HG03460 (cell line): ENCODE measurements around the gene RABGEF1.
"Not testable (repeated sequence)": the region's sequence is repeated elsewhere in the genome, so short reads cannot be mapped to it uniquely, and the experiment has no call there.

Source experiments
- ATAC-seq: cut with Tn5 transposase; IDR thresholded peaks from one replicate; pipeline ENCODE4 v1.9.1; 2021; ENCODE audit not compliant: unreplicated experiment

RABGEF1 gene

GRCh38 chr7:66763633-66764355 is 23.3 kb downstream of the RABGEF1 start:
- not testable (repeated sequence) for ATAC-seq

- not testable (repeated sequence) for ATAC-seq
Observed at GRCh38 chr7:66764905-66765304, 24.4 kb downstream of the RABGEF1 start.

DNA sequence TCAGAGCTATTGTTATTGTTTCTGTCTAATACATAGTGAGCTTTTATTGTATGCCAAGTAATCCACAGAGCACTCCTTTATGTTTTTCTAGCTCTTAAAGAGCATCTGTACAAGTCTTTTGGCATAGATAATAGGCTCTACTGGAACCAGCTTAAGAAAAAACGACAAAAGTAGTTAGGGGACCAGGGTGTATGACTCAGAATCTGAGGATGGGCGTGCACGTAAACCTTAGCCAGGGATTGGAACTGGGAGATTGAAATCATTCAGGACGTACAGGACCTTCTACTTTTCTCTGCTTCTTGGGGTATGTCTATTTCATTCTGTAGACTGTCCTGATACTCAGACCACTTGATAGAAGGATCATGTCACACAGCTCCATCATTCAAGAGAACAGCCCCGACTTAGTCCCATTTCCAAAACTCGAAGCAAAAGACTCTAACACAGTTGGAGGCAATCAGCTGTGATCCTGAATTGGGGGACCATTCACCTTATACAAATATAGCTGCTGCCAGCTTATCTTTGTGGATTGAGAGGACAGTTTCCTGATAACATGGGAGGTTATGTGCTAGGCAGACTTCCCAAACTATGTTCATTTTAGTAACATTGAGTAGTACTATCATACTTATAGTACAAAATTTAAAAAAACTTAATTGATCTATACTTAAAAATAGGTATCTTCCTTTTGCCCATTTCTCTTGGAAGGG is 24.9 kb downstream of the RABGEF1 start:
- not testable (repeated sequence) for ATAC-seq

- ATAC-seq: no peak
Observed at GRCh38 chr7:66766041-66766440, 25.5 kb downstream of the RABGEF1 start.

- ATAC-seq: not testable (repeated sequence)
Observed at GRCh38 chr7:66767486-66767885, 27.0 kb downstream of the RABGEF1 start.

- no peak for ATAC-seq
Observed at GRCh38 chr7:66768865-66769832, 28.6 kb downstream of the RABGEF1 start.

DNA sequence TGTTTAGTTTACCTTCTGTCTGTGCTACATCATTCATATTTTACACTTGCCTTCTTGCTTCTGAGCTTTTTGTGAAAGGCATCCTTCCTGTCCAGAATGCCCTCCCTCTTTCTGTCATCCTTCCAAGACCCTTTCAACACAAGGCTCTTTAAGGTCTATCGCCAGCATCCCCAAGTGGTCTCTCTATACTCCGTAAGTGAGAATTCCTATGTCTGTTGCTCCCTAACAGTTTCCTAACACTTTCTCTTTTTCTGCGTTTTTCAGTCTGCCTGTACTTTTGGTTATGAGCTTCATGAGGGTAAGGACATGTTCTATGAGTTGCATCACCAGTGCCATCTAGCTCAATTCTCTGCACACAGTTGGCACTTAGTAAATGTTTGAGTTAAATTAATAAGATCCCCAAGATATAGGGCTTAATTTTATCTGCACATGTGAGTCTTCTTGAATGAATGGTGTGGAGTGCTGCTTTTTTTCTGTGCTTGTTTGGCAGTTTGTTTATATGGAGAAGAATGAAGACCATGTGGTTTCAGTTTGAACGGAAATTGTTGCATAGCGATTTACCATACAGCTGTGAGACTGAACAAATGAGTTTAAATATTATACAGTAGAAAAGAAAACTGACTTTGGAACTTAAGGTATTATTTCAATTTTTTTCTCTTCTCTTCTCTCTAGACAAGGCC is 29.4 kb downstream of the RABGEF1 start:
- ATAC-seq: no peak

- no peak for ATAC-seq
Observed at GRCh38 chr7:66771795-66772194, 31.3 kb downstream of the RABGEF1 start.

DNA sequence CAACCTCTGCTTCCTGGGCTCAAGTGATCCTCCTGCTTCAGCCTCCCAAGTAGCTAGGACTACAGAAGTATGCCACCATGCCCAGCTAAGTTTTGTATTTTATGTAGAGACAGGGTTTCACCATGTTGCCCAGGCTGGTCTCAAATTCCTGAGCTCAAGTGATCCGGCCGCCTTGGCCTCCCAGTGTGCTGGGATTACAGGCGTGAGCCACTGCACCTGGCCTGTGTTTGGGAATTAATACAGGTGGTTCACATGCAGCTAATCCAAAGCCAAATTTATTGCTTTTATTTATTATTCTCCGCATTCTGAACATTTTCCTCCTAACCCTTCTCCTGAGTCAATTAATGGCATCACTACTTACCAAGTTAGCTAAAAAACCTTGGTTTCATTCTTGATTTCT is 33.2 kb downstream of the RABGEF1 start:
- not testable (repeated sequence) for ATAC-seq

GRCh38 chr7:66776383-66776782 is 35.9 kb downstream of the RABGEF1 start:
- ATAC-seq: not testable (repeated sequence)

- ATAC-seq: no peak
Observed at GRCh38 chr7:66776800-66777442, 36.4 kb downstream of the RABGEF1 start.

DNA sequence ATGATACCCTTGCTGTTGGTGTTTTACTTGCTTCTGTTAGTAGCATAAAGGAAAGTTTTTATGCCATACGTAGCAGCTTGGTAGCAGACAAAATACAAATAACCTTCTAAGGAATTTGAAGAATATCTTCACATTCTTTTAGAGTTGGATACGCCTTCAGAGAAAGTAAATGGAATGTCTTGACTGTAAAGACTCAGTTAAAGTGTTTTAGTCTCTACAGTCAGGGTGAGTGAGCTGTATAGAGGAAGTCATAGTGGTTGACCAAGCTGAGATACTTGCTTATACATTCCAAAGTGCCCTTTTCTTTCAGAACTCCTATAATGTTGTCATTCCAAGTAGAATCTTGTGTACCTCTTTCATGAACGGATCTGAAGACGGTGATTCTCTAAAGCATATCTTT is 37.7 kb downstream of the RABGEF1 start:
- ATAC-seq: no peak

GRCh38 chr7:66779669-66780409 is 39.3 kb downstream of the RABGEF1 start:
- ATAC-seq: no peak

GRCh38 chr7:66781408-66782090 is 41.0 kb downstream of the RABGEF1 start:
- no peak for ATAC-seq

- not testable (repeated sequence) for ATAC-seq
Observed at GRCh38 chr7:66782875-66783274, 42.3 kb downstream of the RABGEF1 start.

DNA sequence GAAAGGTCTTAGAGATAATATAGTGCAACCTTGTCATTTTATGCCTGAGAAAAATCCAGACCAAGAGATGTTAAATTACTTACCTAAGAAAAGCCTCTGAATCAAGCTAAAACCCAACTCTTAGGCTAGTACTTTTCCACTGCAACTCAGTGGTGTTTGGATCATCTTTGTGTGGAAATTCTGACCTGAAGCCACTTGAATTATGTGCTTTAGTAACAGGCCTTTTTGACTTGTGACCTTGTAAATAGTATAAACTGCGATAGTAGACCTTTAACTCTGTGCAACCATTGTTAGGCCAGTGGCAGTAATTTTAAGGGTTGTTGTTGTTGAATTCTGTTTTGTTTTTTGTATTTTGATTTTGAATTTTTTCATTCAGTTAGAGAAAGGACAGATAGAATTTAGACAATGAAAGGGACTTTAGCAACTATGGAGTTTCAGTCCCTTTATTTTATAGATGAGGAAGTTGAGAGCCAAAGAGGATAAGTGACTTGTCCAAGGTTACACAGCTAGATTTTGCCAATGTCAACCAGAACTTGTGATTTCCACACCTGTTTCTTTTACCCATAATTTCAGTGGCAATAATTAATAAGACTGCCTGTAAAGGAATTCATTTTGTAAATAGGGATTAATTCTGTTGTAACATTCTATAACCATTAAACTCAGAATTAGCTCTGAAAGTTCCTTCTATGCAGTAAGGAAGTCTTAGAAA is 43.5 kb downstream of the RABGEF1 start:
- not testable (repeated sequence) for ATAC-seq

DNA sequence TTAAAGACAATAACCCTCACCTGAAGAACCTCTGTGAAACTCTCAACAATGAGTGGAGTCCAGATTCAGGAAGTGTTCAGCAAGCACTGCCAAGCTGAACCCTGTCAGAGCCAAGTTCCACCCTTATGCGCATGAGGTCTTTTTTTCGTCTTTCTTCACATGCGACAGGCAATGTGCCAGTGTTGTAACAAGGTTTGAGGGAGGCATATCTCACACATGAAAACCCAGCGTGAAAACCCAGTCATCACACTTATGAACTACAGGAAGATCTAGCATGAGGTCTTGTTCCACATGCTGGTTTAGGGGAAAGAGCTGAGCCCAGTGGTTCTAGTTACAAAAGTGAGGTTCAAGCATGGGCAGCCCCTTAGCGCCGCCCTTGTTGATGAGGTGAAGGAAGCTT is 49.7 kb downstream of the RABGEF1 start:
- ATAC-seq: no peak

DNA sequence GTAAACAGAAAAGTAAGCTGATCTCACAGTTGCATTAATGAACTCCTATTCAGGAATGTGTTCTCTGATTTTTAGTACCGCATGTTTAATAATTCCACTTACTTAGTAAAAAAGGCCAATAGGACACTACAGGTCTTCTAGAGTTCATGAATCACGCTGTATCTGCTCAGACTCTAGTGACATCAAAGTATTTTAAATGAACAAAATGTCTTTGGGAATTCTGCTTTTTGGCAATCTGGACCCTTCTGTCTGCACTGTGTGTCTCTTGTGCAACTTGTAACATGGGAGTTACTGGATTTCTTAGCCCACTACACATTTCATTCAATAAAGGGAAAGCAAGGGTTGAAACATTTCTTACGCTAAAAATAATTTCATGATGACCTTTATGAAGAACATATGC is 50.2 kb downstream of the RABGEF1 start:
- no peak for ATAC-seq
